GM12801 (cell line): ENCODE measurements around the gene C1QBP.

ENCODE experiments used
- CTCF ChIP-seq: IDR thresholded peaks from one replicate; pipeline ENCODE4 v1.5.1; 2011; ENCODE audit warnings: control low read depth; ENCODE audit not compliant: insufficient read length; ENCODE audit errors: extremely low read depth

Gene C1QBP, protein sequence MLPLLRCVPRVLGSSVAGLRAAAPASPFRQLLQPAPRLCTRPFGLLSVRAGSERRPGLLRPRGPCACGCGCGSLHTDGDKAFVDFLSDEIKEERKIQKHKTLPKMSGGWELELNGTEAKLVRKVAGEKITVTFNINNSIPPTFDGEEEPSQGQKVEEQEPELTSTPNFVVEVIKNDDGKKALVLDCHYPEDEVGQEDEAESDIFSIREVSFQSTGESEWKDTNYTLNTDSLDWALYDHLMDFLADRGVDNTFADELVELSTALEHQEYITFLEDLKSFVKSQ

DNA sequence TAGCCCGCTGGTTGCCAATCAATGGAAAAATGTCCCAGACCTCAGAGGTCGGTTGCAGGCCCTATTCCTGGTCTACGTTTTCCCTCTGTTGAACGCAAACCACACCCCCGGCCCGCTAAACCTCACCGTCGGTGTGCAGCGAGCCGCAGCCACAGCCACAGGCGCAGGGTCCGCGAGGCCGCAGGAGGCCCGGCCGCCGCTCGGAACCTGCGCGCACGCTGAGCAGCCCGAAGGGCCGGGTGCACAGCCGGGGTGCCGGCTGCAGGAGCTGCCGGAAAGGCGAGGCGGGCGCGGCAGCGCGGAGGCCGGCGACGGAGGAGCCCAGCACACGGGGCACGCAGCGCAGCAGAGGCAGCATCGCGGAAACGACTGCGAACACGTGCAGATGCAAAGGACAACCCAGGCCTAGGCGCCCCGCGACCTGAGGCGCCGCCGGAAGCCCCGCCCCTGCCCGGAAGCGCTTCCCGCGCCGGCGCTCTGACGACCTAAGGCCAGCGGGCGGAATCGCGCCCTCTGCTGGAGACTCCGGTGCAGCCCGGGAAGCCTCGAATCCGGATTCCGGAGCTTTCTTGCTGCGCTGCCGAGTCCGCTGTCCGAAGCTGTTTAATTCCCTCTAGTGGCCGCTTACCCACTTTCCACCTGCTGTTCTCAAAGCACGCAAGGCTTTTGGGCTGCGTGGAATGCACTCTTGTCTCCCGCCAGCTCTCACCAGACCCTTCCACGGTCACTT lies at the start of gene C1QBP:
Gene C1QBP, minus strand, starts transcription at position 440 of the 730 bp plus-strand sequence. Its CDS starts 82 bp downstream, at position 358.
- peak; percentile 13 for TF ChIP-seq CTCF

- TF ChIP-seq CTCF, result no peak
These were observed 49.8 kb upstream of the C1QBP start for GRCh38 chr17:5488752-5489151.

DNA sequence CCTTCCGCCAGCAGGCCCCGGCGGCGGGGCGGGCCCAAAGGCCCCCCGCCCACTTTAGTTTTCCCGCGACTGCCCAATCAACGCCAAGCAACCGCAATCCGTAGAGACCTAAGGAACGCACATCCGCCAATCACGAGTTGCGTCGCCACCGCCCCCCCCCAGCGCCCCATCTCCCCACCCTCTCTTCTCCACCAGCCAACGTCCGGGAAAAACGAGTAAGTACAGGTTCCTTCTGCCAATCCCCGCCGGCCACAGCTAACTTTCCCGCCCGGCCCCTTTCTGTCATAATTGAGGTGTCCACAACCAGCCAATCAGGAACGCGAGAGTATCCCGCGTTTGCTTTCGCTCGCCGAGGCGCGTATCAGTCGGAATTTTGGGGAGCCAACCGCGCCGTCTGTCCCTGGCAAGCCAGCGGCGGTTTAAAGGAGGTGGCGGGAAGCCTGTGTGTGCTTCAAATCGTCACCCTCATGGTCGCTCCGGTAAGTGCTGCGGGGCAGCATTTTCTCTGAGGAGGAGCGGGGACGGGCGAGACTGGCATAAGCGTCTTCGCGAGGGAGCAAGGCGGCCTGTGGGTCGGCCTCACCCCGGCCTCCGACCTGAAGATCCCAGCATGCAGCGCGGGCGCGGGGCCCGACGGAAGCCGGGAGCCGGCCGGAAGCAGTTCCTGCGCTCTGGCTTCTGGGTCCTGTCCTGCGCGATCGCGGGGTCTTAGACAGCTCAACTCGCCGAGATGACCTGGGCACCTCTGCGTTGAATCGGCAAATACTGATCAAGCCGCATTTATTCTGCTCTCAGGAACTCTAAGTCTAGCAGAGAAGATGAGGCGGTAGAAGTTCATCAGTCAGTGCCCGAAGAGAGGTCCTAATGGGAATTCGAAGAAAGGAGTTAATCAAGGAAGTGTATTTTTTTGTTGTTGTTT lies 47.5 kb upstream of the C1QBP start, which contains the start of gene MIS12:
Gene MIS12, plus strand, starts transcription at position 361 of the 919 bp plus-strand sequence. CDS start 2,297 bp downstream, outside the sequence.
- TF ChIP-seq CTCF, result no peak

- no peak for TF ChIP-seq CTCF
These were observed 46.6 kb upstream of the C1QBP start, which contains the start of gene DERL2 for GRCh38 chr17:5485270-5486205. Gene DERL2, minus strand, starts transcription at chr17:5486178. Its CDS starts 17 bp downstream, at chr17:5486161.

DNA sequence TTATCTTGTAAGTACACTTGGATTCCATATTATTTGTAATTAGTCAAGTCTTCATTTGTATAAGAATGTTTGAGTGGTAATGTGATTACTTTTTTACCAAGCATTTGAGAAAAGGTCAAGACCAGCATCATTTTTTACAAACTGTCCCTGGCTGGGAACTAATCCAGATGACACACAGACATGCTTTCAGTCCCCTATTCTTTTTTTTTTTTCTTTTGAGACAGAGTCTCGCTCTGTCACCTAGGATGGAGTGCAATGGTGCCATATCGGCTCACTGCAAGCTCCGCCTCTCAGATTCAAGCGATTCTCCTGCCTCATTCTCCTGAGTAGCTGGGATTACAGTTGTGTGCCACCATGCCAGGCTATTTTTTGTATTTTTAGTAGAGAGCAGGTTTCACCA lies 42.5 kb upstream of the C1QBP start:
- no peak for TF ChIP-seq CTCF

- no peak for TF ChIP-seq CTCF
These were observed 42.0 kb upstream of the C1QBP start for GRCh38 chr17:5480962-5481361.
